Fibroblast of villous mesenchyme (primary cell): ENCODE results near the gene AHCY. TPM values are rescaled to one million over a fixed set of nuclear protein-coding genes. Genes with fewer than 3 reads are reported as not detected.
"Not testable (repeated sequence)": the region's sequence is repeated elsewhere in the genome, so short reads cannot be mapped to it uniquely, and the experiment has no call there.

Experiments
- DNase-seq: peaks from one replicate; pipeline ENCODE4 v3.0.0-alpha.2; 2010; ENCODE audit warnings: low read depth
- H3K4me3 ChIP-seq: 2 replicates; pipeline ENCODE4 v1.5.1; 2011; ENCODE audit warnings: low read depth, mild to moderate bottlenecking, low read length
- CTCF ChIP-seq: IDR thresholded peaks from 2 replicates; pipeline ENCODE4 v1.5.1; 2012; ENCODE audit warnings: low read depth, mild to moderate bottlenecking, low read length; ENCODE audit not compliant: insufficient read depth
- total RNA-seq: library from RNA; depleted of rRNA; stranded (reverse); fragments of >200 nt; gene quantifications from 2 replicates; pipeline ENCODE4 v1.2.3, GENCODE V29; 2012

AHCY gene
- total RNA-seq, 1 donor: 94.6 TPM

GRCh38 chr20:34268145-34268544 lies 35.0 kb downstream of the AHCY start:
- TF ChIP-seq CTCF: no peak
- H3K4me3 ChIP-seq: no peak overlapping the region
- no peak for DNase-seq

- DNase-seq: no peak
- TF ChIP-seq CTCF: no peak
- H3K4me3 ChIP-seq: no peak overlapping the region
Observed at GRCh38 chr20:34264141-34264540, 39.0 kb downstream of the AHCY start.

- not testable (repeated sequence) for DNase-seq, H3K4me3 ChIP-seq
Observed at GRCh38 chr20:34263468-34263867, 39.7 kb downstream of the AHCY start.

GRCh38 chr20:34262488-34263288 lies 40.5 kb downstream of the AHCY start:
- DNase-seq: peak; percentile 73
- H3K4me3 ChIP-seq: peak overlapping the region; percentile 27
- no peak for TF ChIP-seq CTCF

GRCh38 chr20:34260208-34260942 lies 42.8 kb downstream of the AHCY start:
- no peak overlapping the region for H3K4me3 ChIP-seq
- DNase-seq: peak; percentile 33
- no peak for TF ChIP-seq CTCF

GRCh38 chr20:34256629-34257124 lies 46.5 kb downstream of the AHCY start:
- DNase-seq: no peak
- TF ChIP-seq CTCF: no peak
- no peak overlapping the region for H3K4me3 ChIP-seq

- no peak for DNase-seq
- H3K4me3 ChIP-seq: no peak overlapping the region
- TF ChIP-seq CTCF: no peak
Observed at GRCh38 chr20:34254979-34255378, 48.2 kb downstream of the AHCY start.

- not testable (repeated sequence) for DNase-seq, H3K4me3 ChIP-seq
Observed at GRCh38 chr20:34252431-34253086, 50.6 kb downstream of the AHCY start.
